HepG2 (cell line): ENCODE data around the gene TAPBP. TPM values are rescaled to one million over a fixed set of nuclear protein-coding genes. Genes with fewer than 3 reads are reported as not detected.

Experiments used
- ATF6 ChIP-seq: sonication (generic); formaldehyde crosslinking; conservative IDR thresholded peaks from 2 replicates; pipeline ENCODE4 v1.4.0; 2020; ENCODE audit warnings: missing genetic modification reagents
- CENPBD1 ChIP-seq: sonication (generic); formaldehyde crosslinking; IDR thresholded peaks from 2 replicates; pipeline ENCODE4 v1.8.0; 2022; ENCODE audit warnings: missing genetic modification reagents, low read depth, mild to moderate bottlenecking, borderline replicate concordance
- FOXO1 ChIP-seq: sonication (generic); formaldehyde crosslinking; IDR thresholded peaks from 2 replicates; pipeline ENCODE4 v1.4.0; 2020; ENCODE audit warnings: missing genetic modification reagents
- GTF3A ChIP-seq: sonication (generic); formaldehyde crosslinking; conservative IDR thresholded peaks from 2 replicates; pipeline ENCODE4 v1.4.0; 2020; ENCODE audit warnings: mild to moderate bottlenecking, missing genetic modification reagents
- HBP1 ChIP-seq: IDR thresholded peaks from 2 replicates; pipeline ENCODE4 v1.6.1; 2016; ENCODE audit warnings: low read depth, control low read depth
- KDM6A ChIP-seq: IDR thresholded peaks from 2 replicates; pipeline ENCODE4 v1.6.1; 2016; ENCODE audit warnings: low read depth
- MTA3 ChIP-seq: sonication (generic); formaldehyde crosslinking; IDR thresholded peaks from 2 replicates; pipeline ENCODE4 v1.4.0; 2020; ENCODE audit warnings: missing genetic modification reagents
- PITX1 ChIP-seq: sonication (generic); formaldehyde crosslinking; IDR thresholded peaks from 2 replicates; pipeline ENCODE4 v1.5.1; 2020; ENCODE audit warnings: mild to moderate bottlenecking, missing genetic modification reagents
- SSRP1 ChIP-seq: IDR thresholded peaks from 2 replicates; pipeline ENCODE4 v1.6.1; 2016; ENCODE audit warnings: control low read depth
- THRA ChIP-seq: sonication (generic); formaldehyde crosslinking; IDR thresholded peaks from 2 replicates; pipeline ENCODE4 v1.4.0; 2020; ENCODE audit warnings: missing genetic modification reagents, borderline replicate concordance
- UBTF ChIP-seq: sonication (generic); formaldehyde crosslinking; IDR thresholded peaks from 2 replicates; pipeline ENCODE4 v1.4.0; 2020; ENCODE audit warnings: mild to moderate bottlenecking, missing genetic modification reagents
- ZFP36L2 ChIP-seq: sonication (generic); formaldehyde crosslinking; IDR thresholded peaks from 2 replicates; pipeline ENCODE4 v1.4.0; 2020; ENCODE audit warnings: missing genetic modification reagents
- ZNF251 ChIP-seq: sonication (generic); formaldehyde crosslinking; IDR thresholded peaks from 2 replicates; pipeline ENCODE4 v1.9.0; 2021; ENCODE audit warnings: mild to moderate bottlenecking, missing genetic modification reagents
- ZNF510 ChIP-seq: sonication (generic); formaldehyde crosslinking; IDR thresholded peaks from 2 replicates; pipeline ENCODE4 v1.4.0; 2020; ENCODE audit warnings: low read depth, mild to moderate bottlenecking, missing genetic modification reagents
- ZNF576 ChIP-seq: sonication (generic); formaldehyde crosslinking; IDR thresholded peaks from 2 replicates; pipeline ENCODE4 v1.4.0; 2020; ENCODE audit warnings: mild to moderate bottlenecking, missing genetic modification reagents
- ZNF605 ChIP-seq: sonication (generic); formaldehyde crosslinking; IDR thresholded peaks from 2 replicates; pipeline ENCODE4 v1.8.0; 2022; ENCODE audit warnings: mild to moderate bottlenecking, missing genetic modification reagents
- ZNF781 ChIP-seq: sonication (generic); formaldehyde crosslinking; IDR thresholded peaks from 2 replicates; pipeline ENCODE4 v1.5.1; 2020; ENCODE audit warnings: borderline replicate concordance, mild to moderate bottlenecking, missing genetic modification reagents; ENCODE audit errors: not compliant biosample characterization
- ZSCAN21 ChIP-seq: sonication (generic); formaldehyde crosslinking; IDR thresholded peaks from 2 replicates; pipeline ENCODE4 v1.8.0; 2022; ENCODE audit warnings: mild to moderate bottlenecking, missing genetic modification reagents, moderate library complexity, borderline replicate concordance
- ZSCAN25 ChIP-seq: sonication (generic); formaldehyde crosslinking; IDR thresholded peaks from 2 replicates; pipeline ENCODE4 v1.8.0; 2022; ENCODE audit warnings: mild to moderate bottlenecking, missing genetic modification reagents
- ZZZ3 ChIP-seq: sonication (generic); formaldehyde crosslinking; IDR thresholded peaks from 2 replicates; pipeline ENCODE4 v1.4.0; 2020; ENCODE audit warnings: missing genetic modification reagents, mild to moderate bottlenecking, borderline replicate concordance
- polyA plus RNA-seq, 8 experiments: library from polyadenylated mRNA; depleted of rRNA in 3 of 8; stranded (reverse) in 7 of 8; unstranded in 1 of 8; fragments of >200 nt; fragmentation: Illumina TruSeq in 4 of 8; extraction: Trizol in 4 of 8; gene quantifications; 2 replicates each; pipeline versions ENCODE4 v1.2.1 to v1.2.3, GENCODE V29; 2011 to 2016; ENCODE audit warnings: low read depth in 4 of 8, missing spikeins in 1 of 8, mixed read lengths in 1 of 8; ENCODE audit not compliant: insufficient read depth in 1 of 8
- total RNA-seq, 5 experiments: library from RNA; depleted of rRNA; stranded (reverse); fragments of >200 nt; fragmentation: Illumina TruSeq; extraction: Trizol; gene quantifications; 2 replicates each; pipeline ENCODE4 v1.2.3, GENCODE V29; 2016; ENCODE audit warnings: low read depth in 1 of 5

The TAPBP gene
- total and polyA plus RNA-seq, 2 of the 13 experiments (the other 11 are each of a cell fraction or from before 2014, with no cell fraction given): 27.4 to 32.3 TPM

GRCh38 chr6:33297956-33298772 lies 15.7 kb downstream of the TAPBP start (continued):
- TF ChIP-seq ZSCAN21 (CRISPR knock-in tag): no peak
- TF ChIP-seq KDM6A (CRISPR knock-in tag): no peak
- TF ChIP-seq ZFP36L2 (CRISPR knock-in tag): no peak
- TF ChIP-seq FOXO1 (CRISPR knock-in tag): no peak
- TF ChIP-seq HBP1: 0 out of 2 replicates have a peak, but pooled peaks have one; percentile 14
- TF ChIP-seq ZNF576: no peak
- TF ChIP-seq MTA3 (CRISPR knock-in tag): no peak
- TF ChIP-seq UBTF (CRISPR knock-in tag): 0 out of 2 replicates have a peak, but pooled peaks have one; percentile 15
- no peak for TF ChIP-seq ATF6
- no peak for TF ChIP-seq ZZZ3 (CRISPR knock-in tag)
- TF ChIP-seq GTF3A (CRISPR knock-in tag): no peak
- TF ChIP-seq CENPBD1 (CRISPR knock-in tag): no peak
- TF ChIP-seq SSRP1 (CRISPR knock-in tag): no peak
- TF ChIP-seq ZSCAN25 (CRISPR knock-in tag): no peak
- no peak for TF ChIP-seq ZNF605 (CRISPR knock-in tag)
- no peak for TF ChIP-seq THRA (CRISPR knock-in tag)
- TF ChIP-seq ZNF781 (CRISPR knock-in tag): peak; percentile 46
- TF ChIP-seq ZNF510 (CRISPR knock-in tag): no peak
- TF ChIP-seq PITX1 (CRISPR knock-in tag): peak; percentile 40; the same call in 1 of the 2 replicates
- no peak for TF ChIP-seq ZNF251 (CRISPR knock-in tag)
